HG02588 (cell line): ENCODE data around the gene NFKBIL1.
"Not testable (repeated sequence)": the region's sequence is repeated elsewhere in the genome, so short reads cannot be mapped to it uniquely, and the experiment has no call there.

Experiments used
- ATAC-seq: cut with Tn5 transposase; IDR thresholded peaks from one replicate; pipeline ENCODE4 v1.9.1; 2021; ENCODE audit warnings: mild to moderate bottlenecking, moderate library complexity; ENCODE audit not compliant: unreplicated experiment

NFKBIL1 gene

GRCh38 chr6:31534521-31535040 lies 12.8 kb upstream of the NFKBIL1 start:
- ATAC-seq: no peak

- no peak for ATAC-seq
Observed at GRCh38 chr6:31535538-31536324, 11.7 kb upstream of the NFKBIL1 start.

- no peak for ATAC-seq
Observed at GRCh38 chr6:31538805-31539400, 8.5 kb upstream of the NFKBIL1 start.

- ATAC-seq: no peak
Observed at GRCh38 chr6:31540640-31541039, 6.8 kb upstream of the NFKBIL1 start.

DNA sequence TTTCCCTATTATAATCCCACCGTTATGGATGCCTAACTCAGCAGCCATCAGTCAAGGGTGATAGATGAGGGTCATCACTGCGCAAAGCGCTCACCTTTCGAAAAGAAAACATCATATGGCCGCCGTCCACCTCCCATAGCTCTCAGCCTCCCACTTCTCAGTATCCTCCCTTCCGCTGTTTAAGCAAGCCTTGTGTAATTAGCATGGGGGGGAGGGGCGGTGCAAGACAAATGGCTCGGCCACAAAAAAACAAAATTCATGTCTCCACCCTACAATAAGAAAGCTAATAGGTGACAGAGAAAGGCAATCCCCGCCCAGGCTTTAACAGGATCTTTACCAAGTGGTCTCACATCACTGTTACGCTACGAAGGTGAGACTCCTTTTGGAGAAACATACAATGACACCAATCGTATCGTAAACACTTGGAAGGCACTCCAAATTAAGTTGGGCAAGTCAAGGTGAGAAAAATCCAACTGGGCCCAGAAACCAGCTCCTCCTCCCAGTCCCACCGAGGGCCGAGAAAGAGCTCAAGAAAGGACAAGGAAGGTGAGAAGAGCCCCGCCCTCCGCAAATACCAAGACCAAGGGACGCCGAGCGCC lies 6.2 kb upstream of the NFKBIL1 start:
- ATAC-seq: no peak

- peak; percentile 65 for ATAC-seq
Observed at GRCh38 chr6:31541658-31542521, 5.5 kb upstream of the NFKBIL1 start, which contains the start of gene DDX39B. Gene DDX39B, minus strand, starts transcription at chr6:31542003. Its CDS starts 1,471 bp downstream, at chr6:31540532.

DNA sequence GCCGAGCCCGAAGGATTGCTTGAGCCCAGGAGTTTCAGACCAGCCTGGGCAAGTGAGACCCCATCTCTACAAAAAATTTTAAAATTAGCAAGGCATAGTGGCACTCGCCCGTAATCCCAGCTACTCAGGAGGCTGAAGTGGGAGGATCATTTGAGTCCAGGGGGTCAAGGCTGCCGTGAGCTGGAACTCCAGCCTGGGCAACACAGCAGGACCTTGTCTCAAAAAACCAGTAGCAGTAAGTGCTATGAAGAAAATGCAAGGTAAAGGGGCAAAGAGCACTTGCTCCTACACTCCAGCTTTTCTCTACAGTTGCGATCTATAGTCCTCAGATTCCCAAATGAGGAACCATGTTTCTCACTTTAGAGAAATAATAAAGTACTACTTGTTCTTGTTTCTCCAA lies 3.8 kb upstream of the NFKBIL1 start:
- no peak for ATAC-seq

GRCh38 chr6:31544676-31545075 lies 2.7 kb upstream of the NFKBIL1 start:
- no peak for ATAC-seq

- no peak for ATAC-seq
Observed at GRCh38 chr6:31545291-31545690, 2.1 kb upstream of the NFKBIL1 start.

- peak; percentile 44 for ATAC-seq
Observed at GRCh38 chr6:31546339-31546957, 960 bp upstream of the NFKBIL1 start, which contains the start of gene ATP6V1G2. Gene ATP6V1G2, minus strand, starts transcription at chr6:31546608. Its CDS starts 49 bp downstream, at chr6:31546559.

DNA sequence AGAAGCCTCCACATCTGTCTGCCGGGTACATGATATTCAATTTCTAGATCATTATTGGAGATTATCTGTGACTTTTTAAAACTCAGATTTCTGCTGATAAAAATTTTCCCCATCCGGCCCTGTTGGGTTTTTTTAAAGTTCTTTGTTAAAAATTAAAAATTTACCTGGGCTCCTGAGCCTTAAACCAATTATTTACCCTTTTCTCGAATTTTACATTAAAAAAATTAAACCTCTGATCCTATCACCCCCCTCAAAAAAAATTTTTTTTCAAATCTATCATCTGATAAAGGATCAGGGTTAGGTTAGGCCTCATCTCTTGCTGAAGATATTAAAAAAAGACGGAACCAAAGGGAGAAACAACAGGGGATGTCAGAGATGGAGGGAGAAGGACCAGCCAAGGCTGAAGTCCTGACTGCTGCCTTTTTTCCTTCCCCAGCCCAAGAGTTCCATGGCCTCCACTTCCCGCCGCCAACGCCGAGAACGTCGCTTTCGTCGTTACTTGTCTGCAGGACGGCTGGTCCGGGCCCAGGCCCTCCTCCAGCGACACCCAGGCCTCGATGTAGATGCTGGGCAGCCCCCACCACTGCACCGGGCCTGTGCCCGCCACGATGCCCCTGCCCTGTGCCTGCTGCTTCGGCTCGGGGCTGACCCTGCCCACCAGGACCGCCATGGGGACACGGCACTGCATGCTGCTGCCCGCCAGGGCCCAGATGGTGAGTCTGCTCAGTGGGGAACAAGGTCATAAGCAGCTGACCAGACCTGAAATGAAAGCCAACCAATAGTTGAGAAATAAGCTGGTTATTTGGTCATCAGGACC lies 527 bp downstream of the NFKBIL1 start:
- no peak for ATAC-seq

GRCh38 chr6:31548544-31548873 lies 1.1 kb downstream of the NFKBIL1 start:
- ATAC-seq: no peak

- ATAC-seq: not testable (repeated sequence)
Observed at GRCh38 chr6:31551371-31551770, 4.0 kb downstream of the NFKBIL1 start.

GRCh38 chr6:31556307-31556706 lies 8.9 kb downstream of the NFKBIL1 start:
- no peak for ATAC-seq

- ATAC-seq: no peak
Observed at GRCh38 chr6:31557443-31558317, 10.3 kb downstream of the NFKBIL1 start.

DNA sequence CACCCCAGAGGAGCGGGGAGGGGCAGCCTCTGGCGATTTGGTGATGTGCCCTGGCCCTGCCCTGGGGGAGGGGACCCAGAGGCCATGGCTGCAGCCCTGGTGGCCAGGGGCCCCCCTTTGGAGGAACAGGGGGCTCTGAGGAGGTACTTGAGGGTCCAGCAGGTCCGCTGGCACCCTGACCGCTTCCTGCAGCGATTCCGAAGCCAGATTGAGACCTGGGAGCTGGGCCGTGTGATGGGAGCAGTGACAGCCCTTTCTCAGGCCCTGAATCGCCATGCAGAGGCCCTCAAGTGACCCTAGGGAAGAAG lies 10.9 kb downstream of the NFKBIL1 start:
- ATAC-seq: no peak

GRCh38 chr6:31558631-31559500 lies 11.5 kb downstream of the NFKBIL1 start:
- no peak for ATAC-seq

DNA sequence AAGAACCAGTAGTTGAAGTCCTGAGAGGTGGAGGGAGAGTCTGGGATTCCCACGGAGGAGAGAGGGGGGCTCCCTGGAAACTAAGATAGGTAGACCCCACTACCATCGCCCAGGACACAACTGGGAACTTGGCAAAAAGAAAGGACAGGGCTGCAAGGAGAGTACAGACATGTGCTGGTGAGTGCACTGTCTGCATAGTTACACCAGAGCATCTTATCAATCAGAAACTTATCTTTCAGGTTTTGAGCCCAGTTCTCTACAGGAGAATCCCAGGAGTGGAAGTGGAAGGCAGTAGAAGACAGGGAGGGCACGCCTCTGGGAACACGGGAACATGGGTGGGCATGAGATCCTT lies 12.2 kb downstream of the NFKBIL1 start:
- ATAC-seq: no peak
